M059J (cell line): ENCODE results near the gene HIF3A. TPM values are rescaled to one million over a fixed set of nuclear protein-coding genes. Genes with fewer than 3 reads are reported as not detected.
A peak's percentile ranks its signal among the peaks of the same experiment; 100 is the strongest.

Source experiments
- DNase-seq: peaks from one replicate; pipeline ENCODE4 v3.0.0-alpha.2; 2012; ENCODE audit warnings: low read depth
- total RNA-seq: library from RNA; depleted of rRNA; stranded (reverse); fragments of >200 nt; shearing (Covaris generic); gene quantifications from 2 replicates; pipeline ENCODE4 v1.2.3, GENCODE V29; 2014

Gene HIF3A
- total RNA-seq, 1 experiment from 2014 or later = not detected

GRCh38 chr19:46326608-46327007, 29.8 kb downstream of the HIF3A start:
- DNase-seq = no peak

- DNase-seq = peak; percentile 31
Observed at GRCh38 chr19:46328079-46328478, 31.2 kb downstream of the HIF3A start.

GRCh38 chr19:46330319-46330918, 33.6 kb downstream of the HIF3A start:
- no peak for DNase-seq

GRCh38 chr19:46337487-46337886, 40.6 kb downstream of the HIF3A start:
- DNase-seq = no peak

GRCh38 chr19:46339446-46339845, 42.6 kb downstream of the HIF3A start:
- no peak for DNase-seq

- no peak for DNase-seq
Observed at GRCh38 chr19:46340051-46340659, 43.3 kb downstream of the HIF3A start.

GRCh38 chr19:46341937-46342336, 45.1 kb downstream of the HIF3A start:
- DNase-seq = no peak

GRCh38 chr19:46344363-46344762, 47.5 kb downstream of the HIF3A start:
- DNase-seq = no peak

GRCh38 chr19:46345157-46345556, 48.3 kb downstream of the HIF3A start:
- no peak for DNase-seq

- DNase-seq = peak; percentile 92
Observed at GRCh38 chr19:46346821-46347571, 50.2 kb downstream of the HIF3A start, which contains the start of gene PPP5C. Gene PPP5C (plus strand): TSS chr19:46347087. CDS start chr19:46347097, 10 bp downstream.

- no peak for DNase-seq
Observed at GRCh38 chr19:46347572-46347883, 50.7 kb downstream of the HIF3A start.

GRCh38 chr19:46347985-46348384, 51.1 kb downstream of the HIF3A start:
- DNase-seq = no peak

- no peak for DNase-seq
Observed at GRCh38 chr19:46349311-46349993, 52.6 kb downstream of the HIF3A start.

GRCh38 chr19:46350029-46350757, 53.4 kb downstream of the HIF3A start:
- no peak for DNase-seq

GRCh38 chr19:46350758-46351159, 53.9 kb downstream of the HIF3A start:
- DNase-seq = no peak

GRCh38 chr19:46351241-46352041, 54.6 kb downstream of the HIF3A start:
- DNase-seq = peak; percentile 42

- DNase-seq = no peak
Observed at GRCh38 chr19:46353730-46354528, 57.1 kb downstream of the HIF3A start.

- DNase-seq = no peak
Observed at GRCh38 chr19:46355234-46356148, 58.6 kb downstream of the HIF3A start.
